Heart left ventricle (tissue), 13 donors: Measurements from ENCODE around the gene SKAP2.

Source experiments
- CTCF ChIP-seq, 12 donors: fragments of 200-600 bp; sonication (generic) in 4 of 12; IDR thresholded peaks; one replicate each; pipeline versions ENCODE4 v1.5.0 to v1.8.0; 2018 to 2022; ENCODE audit warnings: antibody characterized with exemption in 12 of 12, mild to moderate bottlenecking in 5 of 12
- POLR2A ChIP-seq, 2 donors: fragments of 450-650 bp; IDR thresholded peaks; one replicate each; pipeline ENCODE4 v1.6.1; 2017; ENCODE audit warnings: antibody characterized with exemption in 2 of 2, mild to moderate bottlenecking in 2 of 2, moderate library complexity in 2 of 2
- donor health status: ischemic (EF 13 %, LVEDD 7.1; RV severe dilation, severe dysfunction).
- donor health status: DM: no; HTN: yes; CAD: no.
- donor health status: DM: no; HTN: no; CAD: no.
- donor health status: ischemic (EF 25% LVEDD 6.9; RV normal size, moderate dysfunction).
- donor health status: ischemic (EF 25% LVEDD 5.7; RV mildly dilated, moderate dysfunction).
- donor health status: ischemic (EF 35%, LVEDD 5.7; RV mildly dilated, moderate dysfunction).
- donor health status: nonischemic (EF 11% LVEDD 7.7; RV severe dilation, severe dysfunction).
- donor health status: DM: yes; HTN: yes; CAD: no.
- donor health status: PGD.
- donor health status: ischemic (EF 29% LVEDD 5.4; RV normal size, mild dysfunction).
- donor health status: nonischemic (EF 23%, LVEDD 6.1; RV moderate dilation, normal function).

DNA sequence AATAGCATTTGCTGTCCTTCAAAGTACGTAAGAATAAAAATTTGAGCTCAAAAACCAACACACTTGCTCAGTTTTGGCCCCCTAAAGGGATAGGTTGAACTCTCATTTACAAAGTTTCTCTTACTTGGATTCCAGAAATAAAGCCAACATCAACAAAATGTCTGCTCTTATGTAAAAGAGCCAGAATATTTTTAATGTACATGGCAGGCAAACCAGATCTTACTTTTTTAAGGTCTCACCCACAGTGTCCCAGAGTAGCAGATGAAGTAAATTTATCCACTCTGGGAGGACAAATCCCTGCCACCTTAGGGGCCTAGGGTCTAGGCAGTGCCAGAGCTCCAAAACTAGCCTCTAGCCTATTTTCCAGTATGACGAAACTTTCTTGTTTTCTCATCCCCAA is 159.6 kb downstream of the SKAP2 start:
- no peak for TF ChIP-seq CTCF (IDR thresholded peaks at IDR 0.05)
- no peak for TF ChIP-seq POLR2A (IDR thresholded peaks at IDR 0.05)
